Measurements from ENCODE around the gene ATP9B.

Gene ATP9B, protein sequence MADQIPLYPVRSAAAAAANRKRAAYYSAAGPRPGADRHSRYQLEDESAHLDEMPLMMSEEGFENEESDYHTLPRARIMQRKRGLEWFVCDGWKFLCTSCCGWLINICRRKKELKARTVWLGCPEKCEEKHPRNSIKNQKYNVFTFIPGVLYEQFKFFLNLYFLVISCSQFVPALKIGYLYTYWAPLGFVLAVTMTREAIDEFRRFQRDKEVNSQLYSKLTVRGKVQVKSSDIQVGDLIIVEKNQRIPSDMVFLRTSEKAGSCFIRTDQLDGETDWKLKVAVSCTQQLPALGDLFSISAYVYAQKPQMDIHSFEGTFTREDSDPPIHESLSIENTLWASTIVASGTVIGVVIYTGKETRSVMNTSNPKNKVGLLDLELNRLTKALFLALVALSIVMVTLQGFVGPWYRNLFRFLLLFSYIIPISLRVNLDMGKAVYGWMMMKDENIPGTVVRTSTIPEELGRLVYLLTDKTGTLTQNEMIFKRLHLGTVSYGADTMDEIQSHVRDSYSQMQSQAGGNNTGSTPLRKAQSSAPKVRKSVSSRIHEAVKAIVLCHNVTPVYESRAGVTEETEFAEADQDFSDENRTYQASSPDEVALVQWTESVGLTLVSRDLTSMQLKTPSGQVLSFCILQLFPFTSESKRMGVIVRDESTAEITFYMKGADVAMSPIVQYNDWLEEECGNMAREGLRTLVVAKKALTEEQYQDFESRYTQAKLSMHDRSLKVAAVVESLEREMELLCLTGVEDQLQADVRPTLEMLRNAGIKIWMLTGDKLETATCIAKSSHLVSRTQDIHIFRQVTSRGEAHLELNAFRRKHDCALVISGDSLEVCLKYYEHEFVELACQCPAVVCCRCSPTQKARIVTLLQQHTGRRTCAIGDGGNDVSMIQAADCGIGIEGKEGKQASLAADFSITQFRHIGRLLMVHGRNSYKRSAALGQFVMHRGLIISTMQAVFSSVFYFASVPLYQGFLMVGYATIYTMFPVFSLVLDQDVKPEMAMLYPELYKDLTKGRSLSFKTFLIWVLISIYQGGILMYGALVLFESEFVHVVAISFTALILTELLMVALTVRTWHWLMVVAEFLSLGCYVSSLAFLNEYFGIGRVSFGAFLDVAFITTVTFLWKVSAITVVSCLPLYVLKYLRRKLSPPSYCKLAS

DNA sequence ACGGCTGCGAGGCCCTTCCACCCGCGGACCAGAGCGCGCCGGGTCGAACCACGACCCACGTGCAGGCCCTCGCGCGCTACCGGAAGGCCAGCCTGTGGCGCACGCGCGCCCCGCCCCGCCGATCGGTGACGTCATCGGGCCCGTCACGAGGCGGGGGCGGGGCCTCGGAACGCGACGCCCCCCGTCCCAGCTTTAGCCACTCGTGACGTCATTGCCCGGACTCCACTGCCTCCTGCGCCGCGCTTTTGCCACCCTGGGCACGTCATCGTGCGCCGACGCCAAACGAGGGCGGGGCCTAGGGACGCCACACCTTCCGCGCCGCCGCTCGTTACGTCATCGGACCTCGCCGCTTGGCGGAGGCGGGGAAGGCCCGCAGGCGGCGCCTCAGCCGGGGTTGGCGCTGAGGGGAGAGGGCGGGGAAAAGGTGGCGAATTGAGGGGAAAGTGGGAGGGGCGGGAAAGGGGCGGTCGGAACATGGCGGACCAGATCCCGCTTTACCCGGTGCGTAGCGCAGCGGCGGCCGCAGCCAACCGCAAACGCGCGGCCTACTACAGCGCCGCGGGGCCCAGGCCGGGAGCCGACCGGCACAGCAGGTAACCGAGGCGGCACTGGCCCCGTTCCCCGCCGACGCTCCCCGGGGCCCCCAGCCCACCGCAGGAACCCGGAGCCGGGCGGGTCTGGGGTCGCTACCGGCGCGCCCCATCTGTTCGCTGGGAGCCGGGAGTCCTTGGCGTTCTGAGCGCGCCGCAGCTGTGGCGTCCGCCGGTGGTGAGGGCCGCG is at the start of gene ATP9B:
ATP9B (plus strand) TSS at position 458 of the 780 bp plus-strand sequence; CDS start at position 475, 17 bp downstream.
- DNase-seq (ENCODE audit: low read depth in 2 of 2) = peak; percentile 98

GRCh38 chr18:79019881-79020280 is 49.3 kb upstream of the ATP9B start:
- DNase-seq (ENCODE audit: low read depth in 2 of 2) = no peak

GRCh38 chr18:79022603-79023002 is 46.6 kb upstream of the ATP9B start:
- no peak for DNase-seq (ENCODE audit: low read depth in 2 of 2)

DNA sequence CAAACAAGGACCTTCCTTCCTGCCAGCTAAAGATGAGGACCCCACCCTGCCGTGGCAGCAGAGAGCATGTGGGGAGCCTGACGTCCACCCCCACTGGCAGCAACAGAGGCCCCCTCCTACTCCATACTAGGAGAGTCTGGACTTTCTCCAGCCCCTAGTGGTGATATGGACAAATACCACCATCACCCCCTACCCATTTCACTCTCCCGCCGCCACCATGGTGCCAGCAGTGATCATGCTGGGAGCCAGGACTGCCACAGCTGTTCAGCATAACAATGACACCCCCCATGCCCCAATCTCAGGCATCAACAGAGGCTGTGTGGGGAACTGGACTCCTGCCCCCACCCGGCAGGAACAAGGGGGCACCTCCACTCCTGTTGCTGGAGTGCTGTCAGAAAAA is 42.7 kb upstream of the ATP9B start:
- no peak for DNase-seq (ENCODE audit: low read depth in 2 of 2)

GRCh38 chr18:79030680-79031079 is 38.5 kb upstream of the ATP9B start:
- DNase-seq (ENCODE audit: low read depth in 2 of 2) = no peak

DNA sequence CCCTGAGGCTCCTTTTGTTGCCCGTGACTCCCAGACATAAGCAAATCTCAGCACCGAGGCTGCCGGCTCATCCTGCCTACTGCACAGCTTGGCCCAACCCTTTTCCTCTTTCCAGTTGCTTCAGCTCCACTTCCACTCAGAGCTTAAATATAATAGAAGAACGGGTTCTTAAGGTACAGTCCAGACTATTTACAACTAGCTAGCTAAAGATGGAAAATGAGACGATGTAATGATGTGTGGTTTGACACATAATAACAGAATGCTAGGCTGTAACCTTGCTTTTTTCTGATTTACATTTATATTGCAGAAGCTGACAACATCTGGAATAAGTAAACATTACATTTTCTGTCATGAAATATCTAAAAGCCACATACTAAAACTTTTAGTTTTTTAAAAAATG is 26.9 kb upstream of the ATP9B start:
- no peak for DNase-seq (ENCODE audit: low read depth in 2 of 2)

- no peak for DNase-seq (ENCODE audit: low read depth in 2 of 2)
These were observed 25.9 kb upstream of the ATP9B start for GRCh38 chr18:79043288-79043687.

DNA sequence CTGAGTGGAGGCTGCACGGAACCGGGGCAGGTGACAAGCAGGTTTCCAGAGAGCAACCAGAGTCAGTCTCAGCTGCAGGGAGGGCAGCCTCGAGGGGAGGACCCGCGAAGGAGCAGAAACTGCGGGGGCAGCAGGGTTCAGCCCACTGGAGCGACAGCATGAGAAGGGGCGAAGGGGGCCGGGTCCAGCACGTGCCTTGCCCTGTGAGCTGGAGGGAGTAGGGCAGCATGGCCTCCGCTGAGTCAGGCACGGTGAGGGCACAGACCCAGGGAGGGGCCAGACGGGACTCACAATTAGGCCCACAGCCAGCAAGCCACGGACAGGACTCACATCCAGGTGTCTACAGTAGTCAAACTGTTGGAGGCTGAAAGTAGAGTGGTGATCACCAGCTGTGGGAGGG is 22.7 kb upstream of the ATP9B start:
- DNase-seq (ENCODE audit: low read depth in 2 of 2) = no peak

GRCh38 chr18:79047556-79048244 is 21.5 kb upstream of the ATP9B start:
- no peak for DNase-seq (ENCODE audit: low read depth in 2 of 2)

- no peak for DNase-seq (ENCODE audit: low read depth in 2 of 2)
These were observed 21.0 kb upstream of the ATP9B start for GRCh38 chr18:79048245-79048632.

DNA sequence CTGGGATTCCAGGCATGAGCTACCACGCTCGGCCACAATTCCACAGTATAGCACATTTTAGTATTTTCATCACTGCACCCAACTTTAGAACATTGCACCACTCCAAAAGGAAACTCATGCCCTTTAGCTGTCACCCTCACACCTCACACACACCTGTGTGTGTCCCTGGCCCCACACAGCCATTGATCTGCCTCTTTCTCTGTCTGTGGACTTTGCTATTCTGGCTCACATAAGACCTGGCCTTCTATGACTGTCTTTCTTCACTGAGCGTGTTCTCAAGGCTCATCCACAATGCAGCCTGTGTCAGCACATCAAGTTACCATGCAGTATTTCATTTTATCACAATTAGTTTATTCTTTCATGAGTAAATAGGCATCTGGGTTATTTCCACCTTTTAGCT is 19.7 kb upstream of the ATP9B start:
- no peak for DNase-seq (ENCODE audit: low read depth in 2 of 2)

DNA sequence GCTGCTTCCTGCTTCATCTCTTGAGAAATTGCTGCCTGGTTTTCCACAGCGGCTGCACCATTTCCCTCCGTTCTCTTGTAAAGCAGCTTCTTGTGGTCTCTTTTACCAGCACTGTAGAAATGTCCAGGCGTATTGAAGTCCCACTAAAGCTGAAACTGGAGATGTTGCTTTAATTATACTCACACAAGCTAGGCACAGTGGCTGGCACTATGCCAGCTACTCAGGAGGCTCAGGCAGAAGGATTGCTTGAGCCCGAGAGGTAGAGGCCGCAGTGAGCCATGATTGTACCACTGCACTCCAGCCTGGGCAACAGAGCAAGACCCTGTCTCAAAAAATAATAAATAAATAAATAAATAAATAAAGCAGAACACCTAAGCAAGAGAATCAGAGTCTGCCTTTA is 19.2 kb upstream of the ATP9B start:
- no peak for DNase-seq (ENCODE audit: low read depth in 2 of 2)

DNA sequence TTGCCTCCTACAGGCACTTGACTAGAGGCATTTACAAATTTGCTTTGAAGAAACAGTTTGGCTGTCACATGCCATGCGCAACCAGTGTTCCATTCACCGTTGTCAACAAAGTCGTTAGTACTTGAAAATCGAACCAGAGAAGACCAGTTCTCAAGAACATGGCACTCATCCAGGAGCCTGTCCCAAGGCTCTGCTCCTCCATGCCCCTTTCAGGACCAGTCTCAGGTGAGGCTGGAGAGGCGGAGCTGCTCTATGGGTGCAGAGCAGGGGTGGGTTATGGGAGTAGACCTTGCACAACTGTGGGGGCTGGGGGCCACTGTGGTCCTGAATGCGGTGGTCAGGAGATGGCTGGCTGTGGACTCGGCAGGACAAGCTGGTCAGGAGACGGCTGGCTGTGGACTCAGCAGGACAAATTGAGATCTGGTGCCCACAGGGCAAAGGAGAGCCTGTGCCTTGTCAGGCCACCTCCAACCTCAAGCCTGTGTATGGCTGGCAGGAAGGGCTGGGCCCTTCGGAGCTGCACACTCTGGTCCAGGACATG is 12.3 kb upstream of the ATP9B start:
- DNase-seq (ENCODE audit: low read depth in 2 of 2) = no peak

- no peak for DNase-seq (ENCODE audit: low read depth in 2 of 2)
These were observed 11.2 kb upstream of the ATP9B start for GRCh38 chr18:79058007-79058406.

DNA sequence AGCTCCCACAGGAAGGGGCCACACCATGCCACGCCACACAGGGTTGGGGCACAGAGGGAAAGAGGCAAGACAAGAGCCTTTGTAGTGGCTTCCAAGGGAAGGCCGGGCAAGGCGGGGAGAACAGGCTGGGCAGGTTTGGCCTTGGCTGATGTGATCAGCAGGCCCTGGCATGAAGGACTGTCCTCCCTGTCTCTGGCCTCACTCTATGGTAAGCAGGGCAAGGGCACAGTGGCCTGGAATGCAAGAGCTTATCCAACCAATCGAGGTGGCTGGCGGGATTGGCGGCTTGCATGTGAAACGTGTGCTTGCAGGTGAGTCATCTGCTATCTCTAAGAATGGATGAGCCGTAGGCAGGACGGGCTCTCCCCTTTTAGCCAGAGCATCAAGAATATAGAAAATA is 6.4 kb upstream of the ATP9B start:
- no peak for DNase-seq (ENCODE audit: low read depth in 2 of 2)

- DNase-seq (ENCODE audit: low read depth in 2 of 2) = no peak
These were observed 5.0 kb upstream of the ATP9B start for GRCh38 chr18:79064228-79064627.

GRCh38 chr18:79065802-79066201 is 3.4 kb upstream of the ATP9B start:
- no peak for DNase-seq (ENCODE audit: low read depth in 2 of 2)

DNA sequence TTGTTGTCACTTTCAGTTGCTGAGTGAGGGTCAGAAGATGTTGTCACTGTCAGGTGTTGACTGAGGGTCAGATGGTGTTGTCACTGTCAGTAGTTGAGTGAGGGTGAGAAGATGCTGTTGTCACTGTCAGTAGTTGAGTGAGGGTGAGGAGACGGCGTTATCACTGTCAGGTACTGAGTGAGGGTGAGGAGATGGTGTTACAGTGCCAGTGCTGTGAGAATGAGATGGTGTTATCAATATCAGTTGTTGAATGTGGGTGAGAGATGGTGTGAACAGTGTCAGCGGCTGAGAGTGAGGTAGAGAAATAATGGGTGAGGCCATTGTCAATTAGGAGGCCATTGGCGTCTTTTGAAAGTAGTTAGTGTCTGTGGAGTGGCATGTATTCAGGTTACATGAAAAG is 1.6 kb upstream of the ATP9B start:
- no peak for DNase-seq (ENCODE audit: low read depth in 2 of 2)

GRCh38 chr18:79068341-79068936 is 755 bp upstream of the ATP9B start:
- no peak for DNase-seq (ENCODE audit: low read depth in 2 of 2)

GRCh38 chr18:79069717-79070151 is 540 bp downstream of the ATP9B start:
- no peak for DNase-seq (ENCODE audit: low read depth in 2 of 2)
